CD4-positive, alpha-beta memory T cell (primary cell): ENCODE data around the gene PFN3. TPM values are rescaled to one million over a fixed set of nuclear protein-coding genes. Genes with fewer than 3 reads are reported as not detected.

ENCODE experiments used
- CTCF ChIA-PET: fragments of 350-600 bp; sonication (Branson Sonifier 250); formaldehyde crosslinking; loops from one replicate; lab custom pipeline; 2021; ENCODE audit warnings: inconsistent platforms; ENCODE audit not compliant: partially characterized antibody; lab: Charles Lee
- POLR2A ChIA-PET: fragments of 350-600 bp; sonication (Branson Sonifier 250); formaldehyde crosslinking; loops from one replicate; lab custom pipeline; 2021; ENCODE audit not compliant: partially characterized antibody; lab: Charles Lee
- DNase-seq, 5 donors: peaks; one replicate each; pipeline versions ENCODE4 v3.0.0 to v3.0.0-alpha.2; 2020 to 2022; ENCODE audit warnings: mixed read lengths in 1 of 5
- H3K27ac ChIP-seq: one replicate; pipeline ENCODE4 v1.7.0; 2013; ENCODE audit warnings: low read depth, low read length
- H3K27me3 ChIP-seq: 2 replicates; pipeline ENCODE4 v1.7.0; 2013; ENCODE audit warnings: mild to moderate bottlenecking, low read length, moderate library complexity; ENCODE audit not compliant: insufficient read depth
- H3K36me3 ChIP-seq: 2 replicates; pipeline ENCODE4 v1.7.0; 2013; ENCODE audit warnings: mild to moderate bottlenecking, low read length, moderate library complexity; ENCODE audit not compliant: insufficient read depth
- H3K4me1 ChIP-seq: 2 replicates; pipeline ENCODE4 v1.7.0; 2013; ENCODE audit warnings: mild to moderate bottlenecking, low read length, moderate library complexity; ENCODE audit not compliant: insufficient read depth
- H3K4me3 ChIP-seq, 2 donors: one replicate each; pipeline ENCODE4 v1.7.0; 2013; ENCODE audit warnings: low read length in 2 of 2, mild to moderate bottlenecking in 1 of 2
- H3K9me3 ChIP-seq, 2 donors: one replicate each; pipeline ENCODE4 v1.7.0; 2013; ENCODE audit warnings: low read length in 2 of 2, control low read depth in 1 of 2; ENCODE audit not compliant: control insufficient read depth in 1 of 2
- H3K27ac Mint-ChIP-seq, 7 donors: one replicate each; pipeline ENCODE4 v1.8.0; 2020 to 2021; ENCODE audit warnings: mixed read lengths in 7 of 7, mild to moderate bottlenecking in 6 of 7, inconsistent platforms in 3 of 7, moderate library complexity in 3 of 7
- H3K27me3 Mint-ChIP-seq, 2 donors: one replicate each; pipeline ENCODE4 v1.8.0; 2020 to 2021; ENCODE audit warnings: mixed read lengths in 2 of 2
- H3K36me3 Mint-ChIP-seq, 2 donors: one replicate each; pipeline ENCODE4 v1.8.0; 2020 to 2021; ENCODE audit warnings: mixed read lengths in 2 of 2, inconsistent platforms in 1 of 2, mild to moderate bottlenecking in 1 of 2
- H3K4me1 Mint-ChIP-seq, 4 donors: one replicate each; pipeline ENCODE4 v1.8.0; 2020 to 2021; ENCODE audit warnings: mixed read lengths in 4 of 4, mild to moderate bottlenecking in 1 of 4
- H3K4me3 Mint-ChIP-seq, 8 donors: one replicate each; pipeline ENCODE4 v1.8.0; 2020 to 2021; ENCODE audit warnings: mixed read lengths in 8 of 8, mild to moderate bottlenecking in 7 of 8, moderate library complexity in 6 of 8, inconsistent platforms in 3 of 8
- H3K9me3 Mint-ChIP-seq, 8 donors: one replicate each; pipeline ENCODE4 v1.8.0; 2020 to 2021; ENCODE audit warnings: mixed read lengths in 8 of 8, mild to moderate bottlenecking in 5 of 8, inconsistent platforms in 3 of 8, moderate library complexity in 1 of 8
- intact Hi-C: fragments of 100-400 bp; cut with micrococcal nuclease; formaldehyde crosslinking; loops from one replicate; pipeline ENCODE4 v1.15.1; 2023
- polyA plus RNA-seq, 2 donors: library from polyadenylated mRNA; unstranded; fragments of 300-500 nt; fragmentation: Illumina TruSeq; gene quantifications; one replicate each; pipeline ENCODE4 v1.2.3, GENCODE V29; 2021
- total RNA-seq, 2 experiments: library from RNA; stranded (reverse); gene quantifications; one replicate each; pipeline ENCODE4 v1.2.3, GENCODE V29; 2021

The PFN3 gene
- total and polyA plus RNA-seq, 4 experiments from 2014 or later, result not detected

GRCh38 chr5:177385720-177386119 lies 14.7 kb downstream of the PFN3 start:
- Mint-ChIP-seq H3K27ac (peak overlapping the region in 2 of 7 donors; percentile 16 to 81), H3K4me3 (peak overlapping the region in 5 of 8 donors; percentile 13 to 74 (median 35)), H3K4me1 (peaks cover 32 to 72% (median 40%) of the 10 kb centered on the region in 4 donors)

GRCh38 chr5:177384134-177384533 lies 16.3 kb downstream of the PFN3 start, which contains the start of gene SLC34A1:
Gene SLC34A1, plus strand, starts transcription at chr5:177384434. Its CDS starts 1,308 bp downstream, at chr5:177385742.
- CTCF ChIA-PET, result interaction anchor here (1.1 to 9.6 kb wide), 6 partner anchors 12 to 118 kb away, joined by 3 to 295 read pairs (median 12); partner anchors contain the start of genes PFN3 and RGS14
- intact Hi-C loops, result no loop called here
- peaks cover 43% of the 10 kb centered on the region for H3K4me1 ChIP-seq

More at GRCh38 chr5:177385720-177386119, 14.7 kb downstream of the PFN3 start:
- H3K27ac ChIP-seq, result no peak overlapping the region
- H3K4me1 ChIP-seq, result peaks cover 53% of the 10 kb centered on the region
- H3K9me3 Mint-ChIP-seq, result peaks cover 0 to 1% (median 0%) of the 10 kb centered on the region in 8 donors
- ChIA-PET CTCF (interaction anchor here (5.2 to 11.6 kb wide), 4 partner anchors 14 to 70 kb away, joined by 27 to 295 read pairs (median 206); partner anchors contain the start of gene PFN3), POLR2A (interaction anchor here (1.0 to 10.3 kb wide), 4 partner anchors 13 to 22 kb away, joined by 3 to 138 read pairs (median 6); partner anchors contain the start of gene PFN3)
- H3K9me3 ChIP-seq, result no peaks in the 10 kb centered on the region
- H3K27me3 Mint-ChIP-seq, result no peaks in the 10 kb centered on the region
- no peaks in the 10 kb centered on the region for H3K36me3 Mint-ChIP-seq
- H3K27me3 ChIP-seq, result no peaks in the 10 kb centered on the region
- no peak overlapping the region for H3K4me3 ChIP-seq
- intact Hi-C loops, result no loop called here
- no peak for DNase-seq
- no peaks in the 10 kb centered on the region for H3K36me3 ChIP-seq

GRCh38 chr5:177383181-177383580 lies 17.3 kb downstream of the PFN3 start:
- H3K4me1 ChIP-seq, result peaks cover 35% of the 10 kb centered on the region
- CTCF ChIA-PET, result interaction anchor here (0.9 to 9.6 kb wide), 10 partner anchors 8 to 118 kb away, joined by 3 to 295 read pairs (median 5); partner anchors contain the start of gene PFN3

More at GRCh38 chr5:177384134-177384533, 16.3 kb downstream of the PFN3 start, which contains the start of gene SLC34A1:
- Histone ChIP-seq H3K4me3 (no peak within 1 kb of the TSS), H3K36me3 (no peaks in the 10 kb centered on the region), H3K9me3 (no peaks in the 10 kb centered on the region), H3K27me3 (no peaks in the 10 kb centered on the region), H3K27ac (no peak within 1 kb of the TSS)
- Mint-ChIP-seq H3K36me3 (no peaks in the 10 kb centered on the region), H3K27me3 (no peaks in the 10 kb centered on the region), H3K27ac (peak within 1 kb of the TSS in 5 of 7 donors; percentile 16 to 75 (median 43)), H3K4me3 (peak within 1 kb of the TSS in 2 of 8 donors; percentile 38 to 74), H3K4me1 (peaks cover 23 to 67% (median 30%) of the 10 kb centered on the region in 4 donors), H3K9me3 (peaks cover 0 to 1% (median 0%) of the 10 kb centered on the region in 8 donors)
- DNase-seq, result no peak
- POLR2A ChIA-PET, result interaction anchor here (0.6 to 10.3 kb wide), 3 partner anchors 11 to 171 kb away, joined by 6 to 138 read pairs (median 14); partner anchors contain the start of gene PFN3

GRCh38 chr5:177382423-177383029 lies 17.9 kb downstream of the PFN3 start:
- no peak overlapping the region for H3K4me3 ChIP-seq
- CTCF ChIA-PET, result interaction anchor here (0.9 to 9.6 kb wide), 9 partner anchors 8 to 119 kb away, joined by 3 to 295 read pairs (median 5); partner anchors contain the start of gene PFN3
- no peaks in the 10 kb centered on the region for H3K9me3 ChIP-seq
- Mint-ChIP-seq H3K9me3 (peaks cover 0 to 1% (median 0%) of the 10 kb centered on the region in 8 donors), H3K27me3 (no peaks in the 10 kb centered on the region), H3K4me3 (no peak overlapping the region), H3K27ac (peak overlapping the region in 3 of 7 donors; percentile 42 to 90 (median 76)), H3K36me3 (no peaks in the 10 kb centered on the region), H3K4me1 (peaks cover 11 to 58% (median 20%) of the 10 kb centered on the region in 4 donors)
- H3K27ac ChIP-seq, result no peak overlapping the region
- POLR2A ChIA-PET, result interaction anchor here (1.3 to 2.3 kb wide), 2 partner anchors 10 to 20 kb away, joined by 4 to 14 read pairs; no protein-coding TSS in a partner anchor
- DNase-seq, result peak in 1 of 5 donors; percentile 23
- H3K4me1 ChIP-seq, result peaks cover 28% of the 10 kb centered on the region
- intact Hi-C loops, result no loop called here
- H3K36me3 ChIP-seq, result no peaks in the 10 kb centered on the region
- no peaks in the 10 kb centered on the region for H3K27me3 ChIP-seq

More at GRCh38 chr5:177383181-177383580, 17.3 kb downstream of the PFN3 start:
- Histone ChIP-seq H3K9me3 (no peaks in the 10 kb centered on the region), H3K4me3 (no peak overlapping the region), H3K27me3 (no peaks in the 10 kb centered on the region), H3K27ac (no peak overlapping the region), H3K36me3 (no peaks in the 10 kb centered on the region)
- no peaks in the 10 kb centered on the region for H3K27me3 Mint-ChIP-seq
- no peak overlapping the region for H3K27ac Mint-ChIP-seq
- H3K4me3 Mint-ChIP-seq, result no peak overlapping the region
- peaks cover 14 to 61% (median 23%) of the 10 kb centered on the region in 4 donors for H3K4me1 Mint-ChIP-seq
- POLR2A ChIA-PET, result interaction anchor here (1.3 to 2.3 kb wide), 2 partner anchors 10 to 19 kb away, joined by 4 to 14 read pairs; no protein-coding TSS in a partner anchor
- H3K36me3 Mint-ChIP-seq, result no peaks in the 10 kb centered on the region
- H3K9me3 Mint-ChIP-seq, result peaks cover 0 to 1% (median 0%) of the 10 kb centered on the region in 8 donors
- intact Hi-C loops, result no loop called here
- DNase-seq, result peak in 1 of 5 donors; percentile 6

GRCh38 chr5:177380805-177381126 lies 19.7 kb downstream of the PFN3 start:
- Mint-ChIP-seq H3K27me3 (no peaks in the 10 kb centered on the region), H3K4me1 (peaks cover 11 to 51% (median 24%) of the 10 kb centered on the region in 4 donors), H3K27ac (no peak overlapping the region), H3K9me3 (peaks cover 0 to 1% (median 0%) of the 10 kb centered on the region in 8 donors), H3K4me3 (no peak overlapping the region), H3K36me3 (no peaks in the 10 kb centered on the region)
- Histone ChIP-seq H3K27me3 (no peaks in the 10 kb centered on the region), H3K9me3 (no peaks in the 10 kb centered on the region), H3K4me1 (peaks cover 25% of the 10 kb centered on the region), H3K36me3 (no peaks in the 10 kb centered on the region), H3K4me3 (no peak overlapping the region), H3K27ac (no peak overlapping the region)
- CTCF ChIA-PET, result interaction anchor here (0.8 kb wide), 2 partner anchors 10 to 13 kb away, joined by 3 to 4 read pairs; no protein-coding TSS in a partner anchor
- no peak for DNase-seq
- POLR2A ChIA-PET, result interaction anchor here (1.5 to 2.1 kb wide), 2 partner anchors 45 to 65 kb away, joined by 4 to 5 read pairs; partner anchors contain the start of gene GRK6
- intact Hi-C loops, result no loop called here

GRCh38 chr5:177378884-177379883 lies 21.3 kb downstream of the PFN3 start:
- H3K9me3 Mint-ChIP-seq, result peaks cover 0 to 1% (median 0%) of the 10 kb centered on the region in 8 donors
- intact Hi-C loops, result loop anchor here (1.0 kb wide), 1 partner anchor 10 kb away; no protein-coding TSS in a partner anchor
- no peaks in the 10 kb centered on the region for H3K9me3 ChIP-seq
- H3K36me3 ChIP-seq, result no peaks in the 10 kb centered on the region
- DNase-seq, result peak in 1 of 5 donors; percentile 42
- peaks cover 0 to 5% of the 10 kb centered on the region in 2 donors for H3K36me3 Mint-ChIP-seq
- peaks cover 15 to 54% (median 29%) of the 10 kb centered on the region in 4 donors for H3K4me1 Mint-ChIP-seq
- H3K27ac Mint-ChIP-seq, result peak overlapping the region; percentile 2 to 87 (median 68)
- no peak overlapping the region for H3K27ac ChIP-seq
- H3K27me3 Mint-ChIP-seq, result no peaks in the 10 kb centered on the region
- CTCF ChIA-PET, result interaction anchor here (0.8 to 3.0 kb wide), 12 partner anchors 10 to 78 kb away, joined by 3 to 30 read pairs (median 4); no protein-coding TSS in a partner anchor
- H3K27me3 ChIP-seq, result no peaks in the 10 kb centered on the region
- H3K4me1 ChIP-seq, result peaks cover 30% of the 10 kb centered on the region
- no peak overlapping the region for H3K4me3 ChIP-seq
- POLR2A ChIA-PET, result interaction anchor here (0.9 to 2.5 kb wide), 13 partner anchors 8 to 77 kb away, joined by 3 to 18 read pairs (median 4); partner anchors contain the start of genes GRK6, PRR7 and RGS14
- H3K4me3 Mint-ChIP-seq, result peak overlapping the region in 4 of 8 donors; percentile 7 to 69 (median 56)
